Testis (tissue), 3 donors: ENCODE measurements around the gene DOCK6. TPM values are rescaled to one million over a fixed set of nuclear protein-coding genes. Genes with fewer than 3 reads are reported as not detected.
"Not testable (repeated sequence)": the region's sequence is repeated elsewhere in the genome, so short reads cannot be mapped to it uniquely, and the experiment has no call there.

ENCODE experiments used
- DNase-seq: peaks from one replicate; pipeline ENCODE4 v3.0.0-alpha.2; 2019
- H3K27ac ChIP-seq, 2 donors: fragments of 200-600 bp; sonication (generic); one replicate each; pipeline ENCODE4 v1.5.1; 2019
- H3K27me3 ChIP-seq: fragments of 200-600 bp; sonication (generic); one replicate; pipeline ENCODE4 v1.5.1; 2019
- H3K36me3 ChIP-seq: fragments of 200-600 bp; sonication (generic); one replicate; pipeline ENCODE4 v1.5.1; 2017; ENCODE audit warnings: low read depth; ENCODE audit errors: missing control alignments
- H3K4me1 ChIP-seq: fragments of 200-600 bp; sonication (generic); one replicate; pipeline ENCODE4 v1.5.1; 2019
- H3K4me3 ChIP-seq, 2 donors: fragments of 200-600 bp; sonication (generic); one replicate each; pipeline ENCODE4 v1.5.1; 2017 to 2019
- H3K9me3 ChIP-seq: fragments of 200-600 bp; sonication (generic); one replicate; pipeline ENCODE4 v1.5.1; 2017
- POLR2A ChIP-seq: fragments of 450-650 bp; IDR thresholded peaks from one replicate; pipeline ENCODE4 v1.6.1; 2017; ENCODE audit warnings: antibody characterized with exemption, mild to moderate bottlenecking, moderate library complexity
- WGBS, 2 donors: methylation state at CpG; one replicate each; pipeline ENCODE4 v1.1.5; 2018; 5-methylcytosine and 5-hydroxymethylcytosine counted together
- intact Hi-C: fragments of 100-400 bp; cut with DNase I; formaldehyde crosslinking; loops from one replicate; pipeline ENCODE4 v1.15.1; 2023; ENCODE audit warnings: low total_unique reads
- polyA plus RNA-seq: library from polyadenylated mRNA; stranded (reverse); fragments of 350-450 nt; fragmentation: Illumina TruSeq; extraction: RNeasy Lipid Tissue Mini Kit (QIAGEN cat#74804); gene quantifications from one replicate; pipeline ENCODE4 v1.2.3, GENCODE V29; 2014; ENCODE audit warnings: low read depth, low replicate concordance; ENCODE audit not compliant: insufficient read depth
- total RNA-seq, 2 donors: library from RNA; depleted of rRNA; stranded (reverse); fragments of >200 nt; gene quantifications; one replicate each; pipeline ENCODE4 v1.2.3, GENCODE V29; 2016
- TF ChIP-seq, protein P1 (sequence below), 3 experiments: fragments of 450-650 bp in 2 of 3; fragments of 200-600 bp in 1 of 3; sonication (generic) in 1 of 3; IDR thresholded peaks; one replicate each; pipeline ENCODE4 v1.5.1; 2016 to 2019; ENCODE audit warnings: antibody characterized with exemption in 3 of 3, mild to moderate bottlenecking in 2 of 3, moderate library complexity in 1 of 3

DOCK6 gene
- total and polyA plus RNA-seq, 3 donors from 2014 or later = 18.4 to 45.0 (median 32.5) TPM

DNA sequence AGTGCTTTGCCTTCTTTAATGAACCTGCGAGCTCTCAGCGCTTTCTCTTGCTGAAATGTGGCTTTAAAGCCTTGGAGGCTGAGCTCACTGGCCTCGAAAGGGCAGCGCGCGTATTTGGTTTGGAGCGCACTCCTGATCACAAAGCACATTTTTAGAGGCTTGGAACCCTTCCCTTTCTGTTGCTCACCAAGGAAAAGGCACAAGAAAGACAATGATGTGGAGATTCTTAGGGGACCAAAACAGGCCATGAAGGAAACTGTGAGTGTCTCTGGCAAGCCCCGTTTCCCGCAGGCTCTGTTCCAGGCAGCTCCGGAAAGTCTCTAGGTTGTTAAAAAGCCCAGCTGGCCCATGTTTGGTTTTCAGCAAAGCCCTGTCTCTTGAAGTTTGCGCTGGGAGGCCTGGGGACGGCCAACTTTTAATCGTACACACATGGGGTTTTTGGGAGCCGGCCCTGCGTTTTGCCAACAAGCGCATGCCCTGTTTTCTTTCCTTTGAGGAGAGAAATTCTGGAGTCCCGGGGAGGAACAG is 97.4 kb downstream of the DOCK6 start:
- intact Hi-C loops = no loop called here
- no peaks in the 10 kb centered on the region for H3K27me3 ChIP-seq
- 50 to 56% methylated on average over 14 to 17 of the region's 17 CpGs for WGBS, 2 donors
- DNase-seq = peak; percentile 79
- H3K4me1 ChIP-seq = peaks cover 28% of the 10 kb centered on the region
- H3K4me3 ChIP-seq = no peak overlapping the region
- TF ChIP-seq, protein P1, sequence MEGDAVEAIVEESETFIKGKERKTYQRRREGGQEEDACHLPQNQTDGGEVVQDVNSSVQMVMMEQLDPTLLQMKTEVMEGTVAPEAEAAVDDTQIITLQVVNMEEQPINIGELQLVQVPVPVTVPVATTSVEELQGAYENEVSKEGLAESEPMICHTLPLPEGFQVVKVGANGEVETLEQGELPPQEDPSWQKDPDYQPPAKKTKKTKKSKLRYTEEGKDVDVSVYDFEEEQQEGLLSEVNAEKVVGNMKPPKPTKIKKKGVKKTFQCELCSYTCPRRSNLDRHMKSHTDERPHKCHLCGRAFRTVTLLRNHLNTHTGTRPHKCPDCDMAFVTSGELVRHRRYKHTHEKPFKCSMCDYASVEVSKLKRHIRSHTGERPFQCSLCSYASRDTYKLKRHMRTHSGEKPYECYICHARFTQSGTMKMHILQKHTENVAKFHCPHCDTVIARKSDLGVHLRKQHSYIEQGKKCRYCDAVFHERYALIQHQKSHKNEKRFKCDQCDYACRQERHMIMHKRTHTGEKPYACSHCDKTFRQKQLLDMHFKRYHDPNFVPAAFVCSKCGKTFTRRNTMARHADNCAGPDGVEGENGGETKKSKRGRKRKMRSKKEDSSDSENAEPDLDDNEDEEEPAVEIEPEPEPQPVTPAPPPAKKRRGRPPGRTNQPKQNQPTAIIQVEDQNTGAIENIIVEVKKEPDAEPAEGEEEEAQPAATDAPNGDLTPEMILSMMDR (IDR thresholded peaks at IDR 0.05) = no peak
- TF ChIP-seq POLR2A = no peak
- no peaks in the 10 kb centered on the region for H3K36me3 ChIP-seq
- peak overlapping the region; percentile 75 to 88 for H3K27ac ChIP-seq
- H3K9me3 ChIP-seq = no peaks in the 10 kb centered on the region

DNA sequence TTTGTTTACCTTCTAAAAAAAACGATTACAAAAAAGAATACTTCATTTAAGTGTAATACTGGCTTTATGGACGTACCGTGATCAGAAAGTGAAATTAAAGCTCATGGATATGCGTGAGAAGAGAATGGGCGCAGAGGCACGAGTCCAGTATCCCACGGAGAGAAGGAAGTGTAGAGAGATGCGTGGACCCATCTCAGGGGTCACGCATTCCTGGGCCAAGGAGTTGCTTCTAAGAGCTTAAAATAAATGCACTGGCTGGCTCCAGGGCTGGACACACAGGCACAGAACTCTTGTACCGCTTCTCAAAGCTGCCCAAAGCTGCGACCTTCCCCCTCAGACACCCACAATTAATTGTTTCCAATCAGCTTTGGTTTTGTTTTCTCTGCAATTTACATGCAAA is 98.0 kb downstream of the DOCK6 start:
- no peak for DNase-seq
- Histone ChIP-seq H3K4me1 (peaks cover 33% of the 10 kb centered on the region), H3K36me3 (no peaks in the 10 kb centered on the region), H3K27ac (peak overlapping the region; percentile 15 to 88), H3K27me3 (no peaks in the 10 kb centered on the region), H3K4me3 (no peak overlapping the region), H3K9me3 (no peaks in the 10 kb centered on the region)
- intact Hi-C loops = no loop called here
- TF ChIP-seq, protein P1 (IDR thresholded peaks at IDR 0.05) = no peak
- TF ChIP-seq POLR2A = no peak
- 52 to 64% methylated on average over 11 of the region's 11 CpGs for WGBS, 2 donors

- WGBS, 2 donors = 83 to 91% methylated on average over 2 of the region's 2 CpGs
- H3K4me3 ChIP-seq, DNase-seq, H3K36me3 ChIP-seq, intact Hi-C loops, H3K27me3 ChIP-seq, H3K9me3 ChIP-seq: not testable (repeated sequence)
- peaks cover 28% of the 10 kb centered on the region for H3K4me1 ChIP-seq
- H3K27ac ChIP-seq = peak overlapping the region in 1 of 2 donors; percentile 65
Observed at GRCh38 chr19:11160440-11160768, 101.9 kb downstream of the DOCK6 start.

- no peak for DNase-seq
- Histone ChIP-seq H3K4me1 (peaks cover 27% of the 10 kb centered on the region), H3K36me3 (no peaks in the 10 kb centered on the region), H3K27me3 (no peaks in the 10 kb centered on the region), H3K4me3 (no peak overlapping the region), H3K27ac (peak overlapping the region in 1 of 2 donors; percentile 65), H3K9me3 (no peaks in the 10 kb centered on the region)
- intact Hi-C loops = no loop called here
- TF ChIP-seq, protein P1 (IDR thresholded peaks at IDR 0.05) = peak in 1 of 3 experiments; percentile 8
- TF ChIP-seq POLR2A = no peak
- 56 to 59% methylated on average over 16 of the region's 16 CpGs for WGBS, 2 donors
Observed at GRCh38 chr19:11159598-11160439, 102.5 kb downstream of the DOCK6 start.

DNA sequence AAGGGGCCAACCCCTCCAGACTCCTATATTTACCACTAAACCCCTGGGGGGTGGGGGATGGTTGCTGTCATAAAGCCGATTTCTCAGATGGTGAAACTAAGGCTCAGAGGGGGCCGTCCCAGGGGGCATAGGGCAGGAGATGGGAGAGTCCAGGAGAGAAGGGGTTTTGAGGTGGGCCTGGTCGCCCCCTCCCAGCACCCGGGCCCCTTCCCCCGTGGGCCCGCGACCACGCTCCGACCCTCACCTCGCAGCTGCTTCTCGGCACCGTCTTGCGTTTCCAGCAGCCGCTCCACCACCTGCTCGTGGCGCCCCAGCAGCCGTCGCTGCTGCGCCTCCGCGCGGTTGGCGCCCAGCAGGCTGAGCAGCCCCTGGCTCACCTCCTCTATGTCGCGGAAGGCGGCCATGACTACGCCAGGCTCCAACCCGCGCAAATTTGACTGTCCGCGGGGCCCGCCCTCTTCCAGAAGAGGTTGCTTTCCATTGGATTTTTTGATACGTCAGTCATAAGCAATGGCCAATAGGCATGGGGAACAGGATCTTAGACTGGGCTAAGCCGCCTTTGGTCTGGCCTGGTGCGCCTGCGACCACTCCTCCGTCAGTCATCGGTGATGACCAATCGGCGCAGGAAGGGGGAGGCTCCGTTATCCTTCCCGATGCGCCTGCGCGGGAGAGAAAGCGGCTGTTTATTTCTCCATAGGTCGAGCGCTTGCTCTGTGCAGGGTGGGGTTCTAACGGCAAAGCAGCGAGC is 106.8 kb downstream of the DOCK6 start, which contains the start of gene SPC24:
Gene SPC24 (minus strand): TSS at position 410 of the 748 bp plus-strand sequence. CDS start 6 bp downstream, at position 404.
- DNase-seq = peak; percentile 98
- H3K36me3 ChIP-seq = no peaks in the 10 kb centered on the region
- no peaks in the 10 kb centered on the region for H3K9me3 ChIP-seq
- no peak for TF ChIP-seq POLR2A
- TF ChIP-seq, protein P1 (IDR thresholded peaks at IDR 0.05) = no peak
- H3K27ac ChIP-seq = peak within 1 kb of the TSS; percentile 44 to 64
- intact Hi-C loops = no loop called here
- H3K27me3 ChIP-seq = no peaks in the 10 kb centered on the region
- WGBS, 2 donors = 0 to 1% methylated on average over 2 to 50 of the region's 50 CpGs
- peak within 1 kb of the TSS; percentile 49 to 64 for H3K4me3 ChIP-seq
- H3K4me1 ChIP-seq = peaks cover 33% of the 10 kb centered on the region
